NB4 (cell line): ENCODE measurements around the gene USP50.

Experiments
- DNase-seq: peaks from one replicate; pipeline ENCODE4 v3.0.0; 2010; ENCODE audit warnings: low read depth
- H3K4me3 ChIP-seq: one replicate; pipeline ENCODE4 v1.5.1; 2011; ENCODE audit warnings: mild to moderate bottlenecking, low read depth, low read length, moderate library complexity
- CTCF ChIP-seq: IDR thresholded peaks from one replicate; pipeline ENCODE4 v1.5.1; 2012; ENCODE audit warnings: low read depth, low read length
- MAX ChIP-seq: IDR thresholded peaks from 2 replicates; pipeline ENCODE4 v1.6.1; 2011; ENCODE audit warnings: low read depth, low read length
- MYC ChIP-seq: IDR thresholded peaks from 2 replicates; pipeline ENCODE4 v1.6.1; 2011; ENCODE audit warnings: low read depth, low read length
- POLR2A ChIP-seq: IDR thresholded peaks from 2 replicates; pipeline ENCODE4 v1.6.1; 2011; ENCODE audit warnings: mild to moderate bottlenecking; ENCODE audit not compliant: insufficient read length; ENCODE audit errors: extremely low read depth

Gene USP50

GRCh38 chr15:50487287-50487686, 59.2 kb downstream of the USP50 start:
- DNase-seq: no peak
- H3K4me3 ChIP-seq: no peak overlapping the region
- TF ChIP-seq CTCF (no peak), POLR2A (no peak), MYC (no peak), MAX (no peak)

- TF ChIP-seq MYC: no peak
- no peak for TF ChIP-seq CTCF
- TF ChIP-seq POLR2A: no peak
- no peak for TF ChIP-seq MAX
- no peak overlapping the region for H3K4me3 ChIP-seq
- no peak for DNase-seq
Observed at GRCh38 chr15:50485389-50485788, 61.1 kb downstream of the USP50 start.

GRCh38 chr15:50484781-50485180, 61.7 kb downstream of the USP50 start:
- no peak for TF ChIP-seq MAX
- no peak for TF ChIP-seq CTCF
- TF ChIP-seq POLR2A: no peak
- no peak for TF ChIP-seq MYC
- H3K4me3 ChIP-seq: no peak overlapping the region
- DNase-seq: no peak

- no peak overlapping the region for H3K4me3 ChIP-seq
- TF ChIP-seq MAX (no peak), POLR2A (no peak), CTCF (no peak), MYC (no peak)
- no peak for DNase-seq
Observed at GRCh38 chr15:50476143-50476542, 70.3 kb downstream of the USP50 start.

GRCh38 chr15:50471072-50471471, 75.4 kb downstream of the USP50 start:
- DNase-seq: no peak
- TF ChIP-seq MAX (no peak), POLR2A (no peak), MYC (no peak), CTCF (no peak)
- no peak overlapping the region for H3K4me3 ChIP-seq
